Breast epithelium (tissue), 3 donors: Measurements from ENCODE around the gene PFKFB1.

Experiments used
- POLR2A ChIP-seq: fragments of 450-650 bp; IDR thresholded peaks from one replicate; pipeline ENCODE4 v1.6.1; 2016; ENCODE audit warnings: antibody characterized with exemption, mild to moderate bottlenecking, moderate library complexity
- POLR2AphosphoS5 ChIP-seq, 3 donors: sonication (generic); formaldehyde crosslinking; IDR thresholded peaks; one replicate each; pipeline ENCODE4 v1.6.1; 2017; ENCODE audit warnings: antibody characterized with exemption in 3 of 3
- TF ChIP-seq, protein P1 (sequence below), 3 donors: fragments of 450-650 bp; IDR thresholded peaks; one replicate each; pipeline ENCODE4 v1.5.1; 2016 to 2017; ENCODE audit warnings: antibody characterized with exemption in 3 of 3, mild to moderate bottlenecking in 3 of 3, moderate library complexity in 3 of 3

DNA sequence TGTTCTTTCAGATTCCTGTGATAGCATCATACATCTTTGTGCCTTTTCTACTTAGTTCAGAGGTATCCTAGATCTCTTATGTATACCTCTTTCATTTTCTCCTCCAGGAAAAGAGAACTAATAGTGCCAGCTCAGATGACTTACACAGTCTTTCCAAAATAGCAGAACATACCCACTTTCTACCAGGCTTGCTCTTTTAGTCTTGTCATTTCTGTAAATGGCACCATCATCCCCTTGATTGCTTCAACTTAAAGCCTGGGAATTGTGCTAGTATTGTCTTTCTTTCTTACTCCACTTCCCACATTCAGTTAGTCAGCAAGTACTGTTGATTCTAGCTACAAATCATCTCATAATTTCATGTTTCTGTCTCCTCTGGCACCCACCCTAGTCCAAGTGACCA is 11.3 kb upstream of the PFKFB1 start:
- TF ChIP-seq, protein P1, sequence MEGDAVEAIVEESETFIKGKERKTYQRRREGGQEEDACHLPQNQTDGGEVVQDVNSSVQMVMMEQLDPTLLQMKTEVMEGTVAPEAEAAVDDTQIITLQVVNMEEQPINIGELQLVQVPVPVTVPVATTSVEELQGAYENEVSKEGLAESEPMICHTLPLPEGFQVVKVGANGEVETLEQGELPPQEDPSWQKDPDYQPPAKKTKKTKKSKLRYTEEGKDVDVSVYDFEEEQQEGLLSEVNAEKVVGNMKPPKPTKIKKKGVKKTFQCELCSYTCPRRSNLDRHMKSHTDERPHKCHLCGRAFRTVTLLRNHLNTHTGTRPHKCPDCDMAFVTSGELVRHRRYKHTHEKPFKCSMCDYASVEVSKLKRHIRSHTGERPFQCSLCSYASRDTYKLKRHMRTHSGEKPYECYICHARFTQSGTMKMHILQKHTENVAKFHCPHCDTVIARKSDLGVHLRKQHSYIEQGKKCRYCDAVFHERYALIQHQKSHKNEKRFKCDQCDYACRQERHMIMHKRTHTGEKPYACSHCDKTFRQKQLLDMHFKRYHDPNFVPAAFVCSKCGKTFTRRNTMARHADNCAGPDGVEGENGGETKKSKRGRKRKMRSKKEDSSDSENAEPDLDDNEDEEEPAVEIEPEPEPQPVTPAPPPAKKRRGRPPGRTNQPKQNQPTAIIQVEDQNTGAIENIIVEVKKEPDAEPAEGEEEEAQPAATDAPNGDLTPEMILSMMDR (IDR thresholded peaks at IDR 0.05): no peak
- no peak for TF ChIP-seq POLR2A
- no peak for TF ChIP-seq POLR2AphosphoS5 (IDR thresholded peaks at IDR 0.05)
